Omental fat pad (tissue), 4 donors: ENCODE results near the gene ATXN7L1. TPM values are rescaled to one million over a fixed set of nuclear protein-coding genes. Genes with fewer than 3 reads are reported as not detected.

Experiments used
- ATAC-seq: fragments of 150-250 bp; one replicate; pipeline ENCODE4 v1.9.1; 2016; ENCODE audit warnings: mild to moderate bottlenecking, moderate library complexity; ENCODE audit not compliant: low FRiP score
- DNase-seq: peaks from one replicate; pipeline ENCODE4 v3.0.0-alpha.2; 2019; ENCODE audit warnings: low spot score
- total RNA-seq, 4 donors: library from RNA; depleted of rRNA; stranded (reverse); fragments of >200 nt; gene quantifications; one replicate each; pipeline ENCODE4 v1.1.0, GENCODE V29; 2016
- TF ChIP-seq, protein P1 (sequence below), 3 donors: fragments of 450-650 bp; IDR thresholded peaks; one replicate each; pipeline ENCODE4 v1.5.1; 2016 to 2017; ENCODE audit warnings: antibody characterized with exemption in 3 of 3, mild to moderate bottlenecking in 3 of 3, moderate library complexity in 2 of 3

The ATXN7L1 gene
- total RNA-seq, 4 donors from 2014 or later: 10.6 to 19.5 (median 12.2) TPM

DNA sequence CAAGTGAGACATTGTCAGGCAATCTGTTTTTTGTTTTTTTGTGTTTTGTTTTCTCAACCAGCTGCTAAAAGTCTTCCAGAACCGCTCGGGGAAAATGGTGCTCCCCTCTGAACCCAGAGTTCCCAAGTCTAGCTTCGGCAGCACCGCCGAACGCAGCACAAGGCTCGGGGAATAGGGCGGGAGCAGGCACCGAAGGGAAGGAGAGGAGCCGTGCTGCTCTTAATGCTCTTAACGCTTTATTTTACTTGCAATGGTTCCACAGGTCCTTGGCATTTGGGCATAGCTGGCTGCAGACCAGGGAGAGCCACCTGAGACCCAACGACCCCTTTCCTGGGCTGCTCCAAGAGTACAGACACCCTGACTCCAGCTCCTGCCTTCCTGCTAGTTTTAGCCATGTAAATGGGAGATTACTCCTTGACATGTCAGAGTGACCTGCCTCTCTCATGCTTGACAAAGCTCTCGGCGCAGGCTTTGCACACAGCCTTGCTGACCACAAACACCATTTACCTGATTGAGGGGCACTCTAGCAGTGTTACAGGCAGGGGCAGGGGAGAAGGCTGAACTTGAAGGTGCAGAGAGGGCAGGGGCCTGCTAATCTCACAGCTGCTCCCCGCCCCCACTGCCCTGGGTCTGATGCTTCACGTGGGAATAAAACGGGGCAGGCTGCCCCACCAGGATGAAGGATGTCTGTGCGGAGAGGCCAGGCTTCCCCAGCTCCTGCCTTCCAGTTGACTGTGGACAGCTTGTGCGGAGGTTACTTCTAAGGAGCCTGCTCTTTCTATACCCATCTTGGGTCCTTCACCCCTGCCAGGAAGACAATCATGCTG lies 236.5 kb downstream of the ATXN7L1 start:
- no peak for DNase-seq

DNA sequence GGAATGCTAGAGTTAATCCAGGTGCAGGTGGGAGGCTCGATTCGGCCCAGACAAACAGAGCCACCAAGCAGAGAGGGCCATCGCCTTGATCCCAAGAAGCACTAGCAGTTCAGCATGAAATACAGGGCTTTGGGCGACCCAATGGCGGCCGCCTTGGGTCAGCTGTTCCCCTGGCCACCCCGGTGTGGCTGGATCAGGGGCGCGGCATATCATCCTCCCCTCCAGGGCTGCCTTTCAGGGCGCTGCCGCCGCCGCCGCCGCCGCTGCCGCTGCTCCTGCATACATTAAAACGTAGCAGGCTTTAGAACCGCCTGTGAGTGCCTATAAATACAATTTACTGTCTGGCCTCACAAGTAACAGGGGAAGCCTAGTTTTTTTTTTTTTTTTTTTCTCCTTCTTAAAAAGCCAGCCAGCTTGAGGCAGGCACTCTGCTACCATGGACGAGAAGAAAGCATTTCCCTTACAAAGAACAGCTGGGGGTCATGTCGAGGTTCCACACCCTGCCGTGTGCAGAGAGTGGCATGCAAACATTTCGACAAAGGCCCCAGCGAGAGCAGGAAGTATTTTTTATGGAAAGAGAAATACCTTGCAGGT lies 237.4 kb downstream of the ATXN7L1 start:
- DNase-seq (no peak), ATAC-seq (no peak)
- TF ChIP-seq, protein P1, sequence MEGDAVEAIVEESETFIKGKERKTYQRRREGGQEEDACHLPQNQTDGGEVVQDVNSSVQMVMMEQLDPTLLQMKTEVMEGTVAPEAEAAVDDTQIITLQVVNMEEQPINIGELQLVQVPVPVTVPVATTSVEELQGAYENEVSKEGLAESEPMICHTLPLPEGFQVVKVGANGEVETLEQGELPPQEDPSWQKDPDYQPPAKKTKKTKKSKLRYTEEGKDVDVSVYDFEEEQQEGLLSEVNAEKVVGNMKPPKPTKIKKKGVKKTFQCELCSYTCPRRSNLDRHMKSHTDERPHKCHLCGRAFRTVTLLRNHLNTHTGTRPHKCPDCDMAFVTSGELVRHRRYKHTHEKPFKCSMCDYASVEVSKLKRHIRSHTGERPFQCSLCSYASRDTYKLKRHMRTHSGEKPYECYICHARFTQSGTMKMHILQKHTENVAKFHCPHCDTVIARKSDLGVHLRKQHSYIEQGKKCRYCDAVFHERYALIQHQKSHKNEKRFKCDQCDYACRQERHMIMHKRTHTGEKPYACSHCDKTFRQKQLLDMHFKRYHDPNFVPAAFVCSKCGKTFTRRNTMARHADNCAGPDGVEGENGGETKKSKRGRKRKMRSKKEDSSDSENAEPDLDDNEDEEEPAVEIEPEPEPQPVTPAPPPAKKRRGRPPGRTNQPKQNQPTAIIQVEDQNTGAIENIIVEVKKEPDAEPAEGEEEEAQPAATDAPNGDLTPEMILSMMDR (IDR thresholded peaks at IDR 0.05): no peak

More for the DNA sequence above, 236.5 kb downstream of the ATXN7L1 start:
- no peak for ATAC-seq
- TF ChIP-seq, protein P1 (IDR thresholded peaks at IDR 0.05): no peak

DNA sequence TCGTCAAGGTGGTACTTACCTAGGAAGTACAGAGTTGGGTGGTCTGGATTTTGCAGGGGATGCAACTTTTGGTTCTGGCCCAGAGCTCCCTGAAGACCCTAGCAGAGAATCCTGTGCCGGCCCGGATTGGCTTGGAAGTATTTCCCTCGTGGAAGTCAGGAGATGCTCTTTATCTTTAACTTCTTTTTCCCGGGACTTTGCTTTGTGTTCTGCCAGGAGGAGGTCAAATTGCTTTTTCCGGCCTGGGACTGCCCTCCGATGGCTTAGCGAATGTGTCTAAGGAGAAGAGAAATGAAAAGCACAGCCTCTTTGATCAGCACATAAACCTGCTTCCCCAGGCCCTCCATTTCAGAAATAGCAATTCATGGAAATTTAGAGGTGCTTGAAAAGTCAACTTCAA lies 238.1 kb downstream of the ATXN7L1 start:
- ATAC-seq (no peak), DNase-seq (no peak)
- TF ChIP-seq, protein P1 (IDR thresholded peaks at IDR 0.05): no peak

DNA sequence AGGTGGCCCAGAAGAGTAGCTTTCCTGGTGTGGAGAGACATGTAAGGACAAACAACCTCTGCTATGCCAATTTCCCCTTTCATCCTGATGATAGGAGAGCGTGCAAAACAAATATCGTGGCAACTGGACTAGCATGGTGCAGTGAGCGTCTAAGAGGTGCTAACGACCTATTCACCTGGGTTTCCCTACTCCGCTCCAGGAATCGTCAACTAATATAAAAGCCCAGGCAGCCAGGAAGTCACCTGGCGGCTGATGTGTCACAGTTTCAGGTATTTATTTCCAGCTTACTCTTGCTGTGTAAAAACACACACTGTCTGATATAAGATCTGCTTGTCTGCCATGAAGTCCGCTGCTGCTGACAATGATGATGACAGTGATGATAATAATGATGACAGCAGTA lies 238.6 kb downstream of the ATXN7L1 start:
- no peak for DNase-seq
- no peak for ATAC-seq
- TF ChIP-seq, protein P1 (IDR thresholded peaks at IDR 0.05): no peak

DNA sequence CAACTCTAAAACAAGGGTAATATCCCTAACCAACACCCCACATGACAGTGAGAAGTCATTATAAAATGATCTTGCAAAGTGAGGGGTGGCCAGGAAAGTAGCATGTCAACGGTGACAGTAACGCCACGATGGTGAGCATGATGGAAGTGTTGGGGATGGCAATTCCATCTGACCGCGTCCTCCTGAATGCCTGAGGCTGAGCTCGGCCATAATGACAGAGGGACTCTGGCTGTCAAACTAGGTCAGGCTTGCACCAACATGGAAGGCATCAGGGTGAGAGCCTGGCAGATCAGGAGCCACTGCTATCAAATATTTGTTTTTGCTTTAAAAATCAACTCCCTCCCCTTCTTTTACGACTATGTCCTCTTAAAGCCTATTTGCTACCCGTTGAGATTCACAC lies 239.4 kb downstream of the ATXN7L1 start:
- DNase-seq: no peak
- ATAC-seq: no peak
- TF ChIP-seq, protein P1 (IDR thresholded peaks at IDR 0.05): no peak

DNA sequence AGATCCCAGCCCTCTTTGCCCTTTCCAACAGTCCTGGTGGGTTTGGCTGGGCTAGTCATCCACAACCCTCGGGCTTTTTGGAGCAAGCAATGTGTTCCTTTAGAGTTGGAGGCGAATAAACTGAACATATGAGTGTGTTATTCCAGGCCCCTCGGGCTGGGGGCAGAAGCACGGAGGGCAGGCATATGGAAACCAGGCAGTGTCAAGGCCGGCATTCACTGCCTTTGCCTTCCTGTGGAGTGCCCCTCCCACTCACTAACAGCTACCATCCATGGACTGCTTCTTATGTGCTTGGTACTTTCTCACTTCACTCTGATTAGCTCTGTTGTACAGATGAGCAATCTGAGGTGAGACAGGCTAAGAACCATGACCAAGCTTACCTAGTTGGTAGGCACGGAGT lies 241.2 kb downstream of the ATXN7L1 start:
- DNase-seq (no peak), ATAC-seq (no peak)
- TF ChIP-seq, protein P1 (IDR thresholded peaks at IDR 0.05): no peak

DNA sequence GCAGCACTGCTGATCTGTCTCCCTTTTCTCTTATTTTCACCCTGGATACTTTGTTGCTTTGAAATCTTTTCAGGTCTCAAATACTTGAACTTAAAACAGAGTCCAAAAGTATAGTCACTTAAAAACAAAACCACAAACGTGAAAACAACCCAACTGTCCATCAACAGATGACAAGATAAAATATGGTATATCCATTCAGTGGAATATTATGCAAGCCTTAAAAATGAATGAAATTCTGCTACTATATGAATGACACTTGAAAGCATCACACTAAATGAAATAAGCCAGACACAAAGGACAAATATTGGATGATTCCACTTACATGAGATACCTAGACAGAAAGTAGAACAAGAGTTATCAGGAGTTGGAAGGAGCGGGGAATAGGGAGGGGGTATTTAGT lies 250.4 kb downstream of the ATXN7L1 start:
- ATAC-seq (no peak), DNase-seq (no peak)
- TF ChIP-seq, protein P1 (IDR thresholded peaks at IDR 0.05): no peak
